Gastroesophageal sphincter (tissue), 3 donors: Measurements from ENCODE around the gene FAM83E.
"Not testable (repeated sequence)": the region's sequence is repeated elsewhere in the genome, so short reads cannot be mapped to it uniquely, and the experiment has no call there.

Experiments
- EP300 ChIP-seq: sonication (generic); formaldehyde crosslinking; IDR thresholded peaks from one replicate; pipeline ENCODE4 v1.6.1; 2017; ENCODE audit warnings: antibody characterized with exemption, mild to moderate bottlenecking
- POLR2AphosphoS5 ChIP-seq: sonication (generic); formaldehyde crosslinking; IDR thresholded peaks from one replicate; pipeline ENCODE4 v1.6.1; 2017; ENCODE audit warnings: antibody characterized with exemption
- TF ChIP-seq, protein P1 (sequence below), 4 experiments: fragments of 200-600 bp in 2 of 4; fragments of 450-650 bp in 2 of 4; sonication (generic) in 1 of 4; IDR thresholded peaks; one replicate each; pipeline ENCODE4 v1.5.1; 2017 to 2019; ENCODE audit warnings: antibody characterized with exemption in 4 of 4, mild to moderate bottlenecking in 2 of 4, moderate library complexity in 2 of 4

DNA sequence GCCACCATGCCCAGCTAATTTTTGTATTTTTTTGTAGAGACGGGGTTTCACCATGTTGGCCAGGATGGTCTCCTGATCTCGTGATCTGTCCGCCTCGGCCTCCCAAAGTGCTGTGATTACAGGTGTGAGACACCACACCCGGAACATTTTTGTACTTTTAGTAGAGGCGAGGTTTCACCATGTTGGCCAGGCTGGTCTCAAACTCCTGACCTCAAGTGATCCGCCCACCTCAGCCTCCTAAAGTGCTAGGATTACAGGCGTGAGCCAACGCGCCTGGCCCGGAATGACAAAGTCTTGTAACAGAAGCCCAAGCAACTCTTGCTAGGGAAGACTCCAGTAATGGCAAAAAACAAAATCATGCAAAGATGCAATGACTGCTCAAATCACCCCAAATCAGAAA lies 17.4 kb upstream of the FAM83E start:
- TF ChIP-seq POLR2AphosphoS5, EP300: not testable (repeated sequence)
- TF ChIP-seq, protein P1, sequence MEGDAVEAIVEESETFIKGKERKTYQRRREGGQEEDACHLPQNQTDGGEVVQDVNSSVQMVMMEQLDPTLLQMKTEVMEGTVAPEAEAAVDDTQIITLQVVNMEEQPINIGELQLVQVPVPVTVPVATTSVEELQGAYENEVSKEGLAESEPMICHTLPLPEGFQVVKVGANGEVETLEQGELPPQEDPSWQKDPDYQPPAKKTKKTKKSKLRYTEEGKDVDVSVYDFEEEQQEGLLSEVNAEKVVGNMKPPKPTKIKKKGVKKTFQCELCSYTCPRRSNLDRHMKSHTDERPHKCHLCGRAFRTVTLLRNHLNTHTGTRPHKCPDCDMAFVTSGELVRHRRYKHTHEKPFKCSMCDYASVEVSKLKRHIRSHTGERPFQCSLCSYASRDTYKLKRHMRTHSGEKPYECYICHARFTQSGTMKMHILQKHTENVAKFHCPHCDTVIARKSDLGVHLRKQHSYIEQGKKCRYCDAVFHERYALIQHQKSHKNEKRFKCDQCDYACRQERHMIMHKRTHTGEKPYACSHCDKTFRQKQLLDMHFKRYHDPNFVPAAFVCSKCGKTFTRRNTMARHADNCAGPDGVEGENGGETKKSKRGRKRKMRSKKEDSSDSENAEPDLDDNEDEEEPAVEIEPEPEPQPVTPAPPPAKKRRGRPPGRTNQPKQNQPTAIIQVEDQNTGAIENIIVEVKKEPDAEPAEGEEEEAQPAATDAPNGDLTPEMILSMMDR (IDR thresholded peaks at IDR 0.05) = not testable (repeated sequence)
